Choroid plexus epithelial cell (primary cell): ENCODE results near the gene COX6A1.

ENCODE experiments used
- DNase-seq: peaks from one replicate; pipeline ENCODE4 v3.0.0-alpha.2; 2010; ENCODE audit warnings: low read depth
- H3K4me3 ChIP-seq: 2 replicates; pipeline ENCODE4 v1.5.1; 2011; ENCODE audit warnings: low read depth, mild to moderate bottlenecking, control low read depth, low read length, moderate library complexity
- CTCF ChIP-seq: conservative IDR thresholded peaks from 2 replicates; pipeline ENCODE4 v1.5.1; 2011; ENCODE audit warnings: low read depth, mild to moderate bottlenecking, control low read depth, inconsistent platforms, low read length, moderate library complexity

COX6A1 gene

GRCh38 chr12:120413901-120414695 lies 23.8 kb upstream of the COX6A1 start:
- no peak for DNase-seq
- TF ChIP-seq CTCF = no peak
- H3K4me3 ChIP-seq = no peak overlapping the region

- H3K4me3 ChIP-seq = no peak overlapping the region
- no peak for DNase-seq
- no peak for TF ChIP-seq CTCF
Observed at GRCh38 chr12:120416490-120417216, 21.3 kb upstream of the COX6A1 start.

- TF ChIP-seq CTCF = no peak
- no peak overlapping the region for H3K4me3 ChIP-seq
- DNase-seq = no peak
Observed at GRCh38 chr12:120417917-120418580, 19.9 kb upstream of the COX6A1 start.

- no peak for DNase-seq
- no peak for TF ChIP-seq CTCF
Observed at GRCh38 chr12:120421701-120422100, 16.2 kb upstream of the COX6A1 start.

GRCh38 chr12:120422892-120423456 lies 14.9 kb upstream of the COX6A1 start:
- no peak for TF ChIP-seq CTCF
- no peak overlapping the region for H3K4me3 ChIP-seq
- DNase-seq = no peak

More at GRCh38 chr12:120421701-120422100, 16.2 kb upstream of the COX6A1 start:
- H3K4me3 ChIP-seq = no peak overlapping the region

GRCh38 chr12:120425797-120426196 lies 12.1 kb upstream of the COX6A1 start:
- DNase-seq = no peak
- no peak overlapping the region for H3K4me3 ChIP-seq
- no peak for TF ChIP-seq CTCF
